Caco-2 (cell line): Measurements from ENCODE around the gene AOC1. TPM values are rescaled to one million over a fixed set of nuclear protein-coding genes. Genes with fewer than 3 reads are reported as not detected.

ENCODE experiments used
- BruUV-seq: library from RNA; stranded (reverse); fragments of 400-500 nt; replicated peaks from 2 replicates; lab custom pipeline; 2021; lab: Mats Ljungman, UMichigan
- CTCF ChIA-PET: fragments of 300-600 bp; sonication (Branson Sonifier 250); formaldehyde crosslinking; loops from one replicate; lab custom pipeline; 2022; ENCODE audit warnings: antibody characterized with exemption; lab: Charles Lee
- POLR2A ChIA-PET: fragments of 300-600 bp; sonication (Branson Sonifier 250); formaldehyde crosslinking; loops from one replicate; lab custom pipeline; 2022; ENCODE audit warnings: antibody characterized with exemption; lab: Charles Lee
- DNase-seq, 2 experiments: peaks; one replicate each; pipeline versions ENCODE4 v3.0.0 to v3.0.0-alpha.2; 2020 to 2022
- H3K27me3 ChIP-seq: replicated peaks from 2 replicates; pipeline ENCODE4 v1.6.0; 2011; ENCODE audit warnings: low read length; ENCODE audit not compliant: control insufficient read depth, insufficient read depth
- H3K36me3 ChIP-seq: 2 replicates; pipeline ENCODE4 v1.5.1; 2011; ENCODE audit warnings: low read length; ENCODE audit not compliant: control insufficient read depth, insufficient read depth
- H3K4me1 ChIP-seq: fragments of 250-450 bp; sonication (Bioruptor Pico); 2 replicates; pipeline ENCODE4 v1.5.1; 2020; ENCODE audit warnings: mild to moderate bottlenecking
- H3K4me3 ChIP-seq: 2 replicates; pipeline ENCODE4 v1.5.1; 2011; ENCODE audit warnings: low read depth, mild to moderate bottlenecking, control low read depth, low read length
- H3K9me3 ChIP-seq: fragments of 250-450 bp; sonication (Bioruptor Pico); 2 replicates; pipeline ENCODE4 v1.5.1; 2020; ENCODE audit warnings: mild to moderate bottlenecking, moderate library complexity
- H3K27ac Mint-ChIP-seq: one replicate; pipeline ENCODE4 v1.8.0; 2022; ENCODE audit warnings: mixed read lengths; ENCODE audit not compliant: unreplicated experiment
- H3K27me3 Mint-ChIP-seq: one replicate; pipeline ENCODE4 v1.8.0; 2022; ENCODE audit warnings: mixed read lengths; ENCODE audit not compliant: insufficient read depth, unreplicated experiment
- H3K36me3 Mint-ChIP-seq: one replicate; pipeline ENCODE4 v1.8.0; 2022; ENCODE audit warnings: mild to moderate bottlenecking, mixed read lengths; ENCODE audit not compliant: insufficient read depth, unreplicated experiment
- H3K4me1 Mint-ChIP-seq: one replicate; pipeline ENCODE4 v1.8.0; 2022; ENCODE audit warnings: low read depth, mixed read lengths; ENCODE audit not compliant: unreplicated experiment
- H3K4me3 Mint-ChIP-seq: one replicate; pipeline ENCODE4 v1.8.0; 2022; ENCODE audit warnings: mild to moderate bottlenecking, moderate library complexity, mixed read lengths; ENCODE audit not compliant: unreplicated experiment
- H3K9me3 Mint-ChIP-seq: one replicate; pipeline ENCODE4 v1.8.0; 2022; ENCODE audit warnings: mixed read lengths; ENCODE audit not compliant: unreplicated experiment
- CTCF ChIP-seq, 2 experiments: fragments of 200-600 bp in 1 of 2; IDR thresholded peaks; 1 replicate in 1 of 2; 2 replicates in 1 of 2; pipeline versions ENCODE4 v1.5.1 to v1.8.0; 2011 to 2022; ENCODE audit warnings: antibody characterized with exemption in 1 of 2, control low read depth in 1 of 2, inconsistent platforms in 1 of 2, low read depth in 1 of 2, low read length in 1 of 2, mild to moderate bottlenecking in 1 of 2, moderate library complexity in 1 of 2; ENCODE audit not compliant: insufficient read depth in 1 of 2, severe bottlenecking in 1 of 2, unreplicated experiment in 1 of 2
- intact Hi-C: fragments of 100-400 bp; cut with micrococcal nuclease; formaldehyde crosslinking; loops from one replicate; pipeline ENCODE4 v1.10.0; 2022; ENCODE audit not compliant: unreplicated experiment
- total RNA-seq: library from RNA; stranded (reverse); gene quantifications from 2 replicates; pipeline ENCODE4 v1.2.3, GENCODE V29; 2022

The AOC1 gene
- total RNA-seq, 1 experiment from 2014 or later, result 3.5 TPM

- Histone ChIP-seq H3K36me3 (no peaks in the 10 kb centered on the region), H3K4me1 (no peaks in the 10 kb centered on the region), H3K4me3 (no peak overlapping the region), H3K27me3 (no peaks in the 10 kb centered on the region), H3K9me3 (no peaks in the 10 kb centered on the region)
- no peak overlapping the region for H3K27ac Mint-ChIP-seq
- no TSS peak for BruUV-seq
- no peaks in the 10 kb centered on the region for H3K4me1 Mint-ChIP-seq
- no peaks in the 10 kb centered on the region for H3K36me3 Mint-ChIP-seq
- no peaks in the 10 kb centered on the region for H3K27me3 Mint-ChIP-seq
- no peak for DNase-seq
- ChIA-PET POLR2A (no interaction called here), CTCF (interaction anchor here (0.7 kb wide), 1 partner anchor 82 kb away, joined by 5 read pairs; no protein-coding TSS in a partner anchor)
- H3K4me3 Mint-ChIP-seq, result no peak overlapping the region
- intact Hi-C loops, result no loop called here
- H3K9me3 Mint-ChIP-seq, result no peaks in the 10 kb centered on the region
- no peak for TF ChIP-seq CTCF (IDR thresholded peaks at IDR 0.05; ENCODE audit: insufficient read depth in 1 of 2, low read depth in 1 of 2, low read length in 1 of 2, severe bottlenecking in 1 of 2, unreplicated experiment in 1 of 2)
Observed at GRCh38 chr7:150869467-150869866, 17.1 kb downstream of the AOC1 start.

DNA sequence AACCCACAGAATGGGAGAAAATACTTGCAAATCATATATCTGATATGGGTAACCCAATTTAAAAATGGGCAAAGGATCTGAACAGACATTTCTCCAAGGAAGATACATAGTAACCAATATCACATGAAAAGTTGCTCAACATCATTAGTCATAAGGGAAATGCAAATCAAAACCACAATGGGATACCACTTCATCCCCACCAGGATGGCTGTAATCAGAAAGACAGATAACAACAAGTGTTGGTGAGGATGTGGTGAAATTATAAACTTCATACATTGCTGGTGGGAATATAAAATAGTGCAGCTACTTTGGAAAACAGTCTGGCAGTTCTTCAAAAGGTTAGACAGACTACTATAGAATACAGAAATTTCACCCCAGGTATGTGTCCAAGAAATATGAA is 19.3 kb downstream of the AOC1 start:
- no peak for TF ChIP-seq CTCF (IDR thresholded peaks at IDR 0.05; ENCODE audit: insufficient read depth in 1 of 2, low read depth in 1 of 2, low read length in 1 of 2, severe bottlenecking in 1 of 2, unreplicated experiment in 1 of 2)
- H3K4me3 ChIP-seq, result no peak overlapping the region
- no peak overlapping the region for H3K27ac Mint-ChIP-seq
- no peaks in the 10 kb centered on the region for H3K9me3 ChIP-seq
- BruUV-seq, result no TSS peak
- intact Hi-C loops, result no loop called here
- no peaks in the 10 kb centered on the region for H3K4me1 Mint-ChIP-seq
- no peaks in the 10 kb centered on the region for H3K36me3 Mint-ChIP-seq
- ChIA-PET CTCF (no interaction called here), POLR2A (no interaction called here)
- H3K4me3 Mint-ChIP-seq, result no peak overlapping the region
- no peak for DNase-seq
- H3K27me3 ChIP-seq, result no peaks in the 10 kb centered on the region
- H3K9me3 Mint-ChIP-seq, result no peaks in the 10 kb centered on the region
- peaks cover 4% of the 10 kb centered on the region for H3K4me1 ChIP-seq
- no peaks in the 10 kb centered on the region for H3K27me3 Mint-ChIP-seq
- no peaks in the 10 kb centered on the region for H3K36me3 ChIP-seq

DNA sequence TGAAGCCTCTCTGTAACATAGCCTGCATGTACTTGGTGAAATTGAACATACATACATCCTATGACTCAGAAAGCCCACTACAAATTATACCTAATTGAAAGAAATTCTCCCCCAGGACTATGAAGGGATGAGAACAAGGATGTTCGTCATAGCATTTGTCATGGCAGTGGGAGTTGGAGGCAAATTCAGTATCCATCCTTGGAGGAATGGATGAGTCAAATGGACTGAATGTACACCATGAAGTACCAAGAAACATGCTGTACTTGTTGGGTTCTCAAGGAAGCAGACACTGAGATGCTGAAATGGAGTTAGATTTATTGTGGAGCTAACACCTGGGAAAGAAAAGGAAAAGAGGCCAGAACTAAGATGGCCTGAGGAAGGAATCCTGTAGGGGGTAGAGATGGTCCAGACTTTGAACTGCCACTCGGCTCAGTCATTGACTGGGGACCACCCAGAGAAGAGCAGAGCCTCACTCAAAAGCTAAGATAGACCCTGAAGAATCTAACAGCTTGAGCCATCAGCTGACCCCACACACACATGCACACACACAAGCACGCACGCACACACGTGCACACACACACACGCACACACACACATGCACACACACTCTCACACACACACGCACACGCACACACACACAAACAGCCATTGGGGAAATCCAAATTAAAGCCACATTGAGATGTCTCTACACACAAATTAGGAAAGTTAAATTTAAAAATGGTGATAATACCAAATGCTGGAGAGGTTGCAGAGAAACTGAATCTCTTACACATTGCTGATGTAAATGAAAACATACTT is 22.3 kb downstream of the AOC1 start:
- BruUV-seq, result no TSS peak
- no peaks in the 10 kb centered on the region for H3K9me3 Mint-ChIP-seq
- Histone ChIP-seq H3K4me3 (no peak overlapping the region), H3K4me1 (peaks cover 8% of the 10 kb centered on the region), H3K9me3 (no peaks in the 10 kb centered on the region), H3K36me3 (no peaks in the 10 kb centered on the region), H3K27me3 (no peaks in the 10 kb centered on the region)
- DNase-seq, result no peak
- H3K27me3 Mint-ChIP-seq, result peaks cover under 1% of the 10 kb centered on the region
- intact Hi-C loops, result no loop called here
- H3K4me1 Mint-ChIP-seq, result no peaks in the 10 kb centered on the region
- ChIA-PET POLR2A (no interaction called here), CTCF (no interaction called here)
- H3K4me3 Mint-ChIP-seq, result no peak overlapping the region
- H3K27ac Mint-ChIP-seq, result no peak overlapping the region
- H3K36me3 Mint-ChIP-seq, result no peaks in the 10 kb centered on the region
- no peak for TF ChIP-seq CTCF (IDR thresholded peaks at IDR 0.05; ENCODE audit: insufficient read depth in 1 of 2, low read depth in 1 of 2, low read length in 1 of 2, severe bottlenecking in 1 of 2, unreplicated experiment in 1 of 2)
